ENCODE results near the gene WSB1. TPM values are rescaled to one million over a fixed set of nuclear protein-coding genes. Genes with fewer than 3 reads are reported as not detected.
"Not testable (repeated sequence)": the region's sequence is repeated elsewhere in the genome, so short reads cannot be mapped to it uniquely, and the experiment has no call there.

The WSB1 gene
- total and polyA plus RNA-seq, 2 donors (not counting 1 experiment from before 2014, with no cell fraction given) = 123 to 217 TPM

- Histone ChIP-seq H3K27ac (ENCODE audit: low read length in 2 of 2) (no peak overlapping the region), H3K9me3 (ENCODE audit: control extremely low read depth in 1 of 3, control insufficient read depth in 2 of 3, insufficient read depth in 1 of 3, low read length in 2 of 3) (no peaks in the 10 kb centered on the region), H2AFZ (ENCODE audit: insufficient read depth, low read depth, low read length, poor library complexity, severe bottlenecking) (no peak overlapping the region), H3K27me3 (replicated peaks in 1 of 4; ENCODE audit: control extremely low read depth in 1 of 4, control insufficient read depth in 3 of 4, insufficient read depth in 4 of 4, low read length in 3 of 4) (no peaks in the 10 kb centered on the region), H3K9ac (ENCODE audit: low read length) (no peak overlapping the region), H3K79me2 (ENCODE audit: control insufficient read depth, insufficient read depth, low read length) (peaks cover 4% of the 10 kb centered on the region), H3K4me3 (ENCODE audit: control extremely low read depth in 1 of 5, extremely low read depth in 1 of 5, insufficient read depth in 1 of 5, low read depth in 2 of 5, low read length in 4 of 5) (no peak overlapping the region), H3K4me1 (ENCODE audit: control insufficient read depth in 2 of 2, insufficient read depth in 2 of 2, low read length in 2 of 2) (peaks cover 9 to 11% of the 10 kb centered on the region in 2 donors), H3K36me3 (replicated peaks in 1 of 2; ENCODE audit: control extremely low read depth in 1 of 2, control insufficient read depth in 1 of 2, extremely low read depth in 1 of 2, insufficient read depth in 2 of 2, low read length in 1 of 2) (no peaks in the 10 kb centered on the region), H4K20me1 (ENCODE audit: control insufficient read depth, insufficient read depth, low read length, poor library complexity, severe bottlenecking) (no peaks in the 10 kb centered on the region), H3K4me2 (replicated peaks; ENCODE audit: low read depth, low read length, poor library complexity, severe bottlenecking) (no peak overlapping the region)
- intact Hi-C loops (cut with micrococcal nuclease) = no loop called here
- H3K4me3 Mint-ChIP-seq = no peak overlapping the region
- no peaks in the 10 kb centered on the region for H3K9me3 Mint-ChIP-seq (ENCODE audit: insufficient read depth)
- POLR2A ChIA-PET = no interaction called here
- TF ChIP-seq EZH2 (IDR thresholded peaks at IDR 0.05; ENCODE audit: borderline replicate concordance, insufficient read depth, low read depth, low read length, poor library complexity, severe bottlenecking) = no peak
- no peak for TF ChIP-seq CTCF (IDR thresholded peaks at IDR 0.05)
- 100% methylated on average over 1 of the region's 3 CpGs for WGBS (ENCODE audit: insufficient coverage)
- DNase-seq (no peak), ATAC-seq (ENCODE audit: low read depth) (no peak)
- CTCF ChIA-PET = interaction anchor here (4.7 to 5.1 kb wide), 2 partner anchors 11 to 354 kb away, joined by 30 to 93 read pairs; no protein-coding TSS in a partner anchor
- H3K4me1 Mint-ChIP-seq = peaks cover 15% of the 10 kb centered on the region
- H3K27ac Mint-ChIP-seq = no peak overlapping the region
- no peaks in the 10 kb centered on the region for H3K27me3 Mint-ChIP-seq
Observed at GRCh38 chr17:27247958-27248342, 46.0 kb upstream of the WSB1 start.

- H3K27me3 Mint-ChIP-seq; ATAC-seq (ENCODE audit: low read depth); H2AFZ ChIP-seq (ENCODE audit: insufficient read depth, low read depth, low read length, poor library complexity, severe bottlenecking); H3K4me3 ChIP-seq (ENCODE audit: control extremely low read depth in 1 of 5, extremely low read depth in 1 of 5, insufficient read depth in 1 of 5, low read depth in 2 of 5, low read length in 4 of 5); H3K27ac Mint-ChIP-seq; H3K9ac ChIP-seq (ENCODE audit: low read length); H3K4me2 ChIP-seq (replicated peaks; ENCODE audit: low read depth, low read length, poor library complexity, severe bottlenecking); intact Hi-C loops (cut with micrococcal nuclease); H4K20me1 ChIP-seq (ENCODE audit: control insufficient read depth, insufficient read depth, low read length, poor library complexity, severe bottlenecking); H3K4me3 Mint-ChIP-seq; H3K4me1 ChIP-seq (ENCODE audit: control insufficient read depth in 2 of 2, insufficient read depth in 2 of 2, low read length in 2 of 2); H3K9me3 ChIP-seq (ENCODE audit: control extremely low read depth in 1 of 3, control insufficient read depth in 2 of 3, insufficient read depth in 1 of 3, low read length in 2 of 3); H3K79me2 ChIP-seq (ENCODE audit: control insufficient read depth, insufficient read depth, low read length); POLR2A ChIA-PET; H3K36me3 ChIP-seq (replicated peaks in 1 of 2; ENCODE audit: control extremely low read depth in 1 of 2, control insufficient read depth in 1 of 2, extremely low read depth in 1 of 2, insufficient read depth in 2 of 2, low read length in 1 of 2); DNase-seq; H3K27ac ChIP-seq (ENCODE audit: low read length in 2 of 2); H3K27me3 ChIP-seq (replicated peaks in 1 of 4; ENCODE audit: control extremely low read depth in 1 of 4, control insufficient read depth in 3 of 4, insufficient read depth in 4 of 4, low read length in 3 of 4); H3K9me3 Mint-ChIP-seq (ENCODE audit: insufficient read depth): not testable (repeated sequence)
- WGBS (ENCODE audit: insufficient coverage) = no CpG with 5 or more reads among the region's 1 CpG
- CTCF ChIA-PET = interaction anchor here (1.1 to 1.7 kb wide), 2 partner anchors 14 to 101 kb away, joined by 3 to 8 read pairs; no protein-coding TSS in a partner anchor
- H3K4me1 Mint-ChIP-seq = peaks cover 12% of the 10 kb centered on the region
Observed at GRCh38 chr17:27250791-27251190, 43.1 kb upstream of the WSB1 start.

- H3K27me3 Mint-ChIP-seq; ATAC-seq (ENCODE audit: low read depth); H3K9me3 Mint-ChIP-seq (ENCODE audit: insufficient read depth); POLR2A ChIA-PET; H3K79me2 ChIP-seq (ENCODE audit: control insufficient read depth, insufficient read depth, low read length); H2AFZ ChIP-seq (ENCODE audit: insufficient read depth, low read depth, low read length, poor library complexity, severe bottlenecking); H3K9ac ChIP-seq (ENCODE audit: low read length); CTCF ChIA-PET; H3K4me1 ChIP-seq (ENCODE audit: control insufficient read depth in 2 of 2, insufficient read depth in 2 of 2, low read length in 2 of 2); DNase-seq; H3K4me2 ChIP-seq (replicated peaks; ENCODE audit: low read depth, low read length, poor library complexity, severe bottlenecking); intact Hi-C loops (cut with micrococcal nuclease); H3K36me3 ChIP-seq (replicated peaks in 1 of 2; ENCODE audit: control extremely low read depth in 1 of 2, control insufficient read depth in 1 of 2, extremely low read depth in 1 of 2, insufficient read depth in 2 of 2, low read length in 1 of 2); H3K4me3 ChIP-seq (ENCODE audit: control extremely low read depth in 1 of 5, extremely low read depth in 1 of 5, insufficient read depth in 1 of 5, low read depth in 2 of 5, low read length in 4 of 5); H3K9me3 ChIP-seq (ENCODE audit: control extremely low read depth in 1 of 3, control insufficient read depth in 2 of 3, insufficient read depth in 1 of 3, low read length in 2 of 3); H3K27me3 ChIP-seq (replicated peaks in 1 of 4; ENCODE audit: control extremely low read depth in 1 of 4, control insufficient read depth in 3 of 4, insufficient read depth in 4 of 4, low read length in 3 of 4); H3K27ac Mint-ChIP-seq; H3K27ac ChIP-seq (ENCODE audit: low read length in 2 of 2); H3K4me3 Mint-ChIP-seq; H4K20me1 ChIP-seq (ENCODE audit: control insufficient read depth, insufficient read depth, low read length, poor library complexity, severe bottlenecking): not testable (repeated sequence)
- H3K4me1 Mint-ChIP-seq = peaks cover 13% of the 10 kb centered on the region
- no CpG with 5 or more reads among the region's 4 CpGs for WGBS (ENCODE audit: insufficient coverage)
Observed at GRCh38 chr17:27254802-27255201, 39.1 kb upstream of the WSB1 start.

All from B cell (primary cell).